ENCODE measurements around the gene MIPEP.

MIPEP gene

DNA sequence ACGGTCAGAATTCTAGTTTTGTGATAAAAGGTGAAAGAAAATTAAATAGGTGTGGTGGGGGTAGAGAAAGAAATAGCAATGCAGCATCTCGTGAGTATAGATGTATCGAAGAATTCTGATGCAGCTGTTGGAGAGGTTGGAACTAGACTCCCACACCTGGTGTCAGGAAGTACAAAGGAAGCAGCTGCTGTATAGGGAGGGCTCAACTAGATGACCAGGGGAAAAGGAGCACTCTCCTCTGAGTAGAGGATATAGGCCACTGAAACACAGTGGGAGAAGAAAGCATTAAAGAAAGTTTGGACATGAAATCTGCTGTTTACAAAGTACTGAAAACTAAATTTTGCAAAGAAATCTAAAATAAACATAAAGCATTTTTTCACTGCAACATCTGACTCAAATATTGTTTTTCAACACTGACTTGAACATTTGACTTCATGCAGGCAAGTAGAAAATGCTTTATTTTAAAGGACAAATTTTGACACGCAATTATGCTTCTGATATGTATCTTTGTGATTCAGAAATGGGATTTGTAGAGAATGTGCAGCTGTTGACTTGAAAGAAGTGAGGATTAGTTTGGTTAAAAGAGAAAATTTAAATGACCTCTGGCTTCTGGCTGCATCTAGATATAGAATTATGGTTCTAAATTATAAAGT lies 82.2 kb downstream of the MIPEP start:
- no peak for DNase-seq (ENCODE audit: low read depth)

DNA sequence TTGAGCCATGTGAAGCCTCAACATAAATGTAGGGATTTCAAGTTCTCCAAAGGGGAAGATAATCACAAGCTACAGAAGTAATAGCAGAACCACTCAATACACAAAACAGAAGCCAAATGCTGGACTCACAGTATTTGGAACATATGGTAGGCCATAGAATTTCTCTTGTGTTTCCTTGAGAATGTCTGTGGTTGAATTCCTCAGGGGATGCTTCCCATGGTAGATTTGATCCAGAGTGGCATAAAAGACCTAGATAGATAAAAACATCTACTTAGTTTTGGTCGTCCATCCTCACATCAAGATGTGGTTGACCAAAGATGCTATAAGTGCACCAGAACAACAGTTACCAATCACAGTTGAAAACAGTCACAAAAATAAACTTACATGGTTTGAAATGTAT lies 83.4 kb downstream of the MIPEP start:
- DNase-seq (ENCODE audit: low read depth): no peak
- TF ChIP-seq, protein P1, sequence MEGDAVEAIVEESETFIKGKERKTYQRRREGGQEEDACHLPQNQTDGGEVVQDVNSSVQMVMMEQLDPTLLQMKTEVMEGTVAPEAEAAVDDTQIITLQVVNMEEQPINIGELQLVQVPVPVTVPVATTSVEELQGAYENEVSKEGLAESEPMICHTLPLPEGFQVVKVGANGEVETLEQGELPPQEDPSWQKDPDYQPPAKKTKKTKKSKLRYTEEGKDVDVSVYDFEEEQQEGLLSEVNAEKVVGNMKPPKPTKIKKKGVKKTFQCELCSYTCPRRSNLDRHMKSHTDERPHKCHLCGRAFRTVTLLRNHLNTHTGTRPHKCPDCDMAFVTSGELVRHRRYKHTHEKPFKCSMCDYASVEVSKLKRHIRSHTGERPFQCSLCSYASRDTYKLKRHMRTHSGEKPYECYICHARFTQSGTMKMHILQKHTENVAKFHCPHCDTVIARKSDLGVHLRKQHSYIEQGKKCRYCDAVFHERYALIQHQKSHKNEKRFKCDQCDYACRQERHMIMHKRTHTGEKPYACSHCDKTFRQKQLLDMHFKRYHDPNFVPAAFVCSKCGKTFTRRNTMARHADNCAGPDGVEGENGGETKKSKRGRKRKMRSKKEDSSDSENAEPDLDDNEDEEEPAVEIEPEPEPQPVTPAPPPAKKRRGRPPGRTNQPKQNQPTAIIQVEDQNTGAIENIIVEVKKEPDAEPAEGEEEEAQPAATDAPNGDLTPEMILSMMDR (conservative IDR thresholded peaks at IDR 0.05; ENCODE audit: low read depth, low read length): no peak
- H3K4me3 ChIP-seq (ENCODE audit: low read length): no peak overlapping the region

More for the DNA sequence above, 82.2 kb downstream of the MIPEP start:
- H3K4me3 ChIP-seq (ENCODE audit: low read length): no peak overlapping the region
- TF ChIP-seq, protein P1 (conservative IDR thresholded peaks at IDR 0.05; ENCODE audit: low read depth, low read length): no peak

DNA sequence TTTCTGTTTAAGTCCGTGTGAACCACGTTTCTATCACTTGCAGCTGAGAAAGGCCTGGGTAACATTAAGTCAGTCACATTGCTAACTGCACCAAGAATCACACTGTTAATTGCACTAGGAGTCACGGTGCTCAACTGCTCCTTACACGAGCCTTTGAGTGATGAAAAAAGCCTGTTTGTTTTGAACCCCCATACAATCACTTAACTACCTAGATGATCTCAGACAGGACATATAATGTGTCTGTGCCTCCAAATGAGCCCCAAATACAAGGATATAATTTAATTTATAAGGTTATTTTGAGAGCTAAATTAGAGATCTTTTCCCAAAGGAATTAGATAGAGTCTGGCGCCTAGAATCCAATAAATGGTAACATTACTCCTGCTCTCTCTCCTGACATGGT lies 84.1 kb downstream of the MIPEP start:
- no peak overlapping the region for H3K4me3 ChIP-seq (ENCODE audit: low read length)
- DNase-seq (ENCODE audit: low read depth): no peak
- TF ChIP-seq, protein P1 (conservative IDR thresholded peaks at IDR 0.05; ENCODE audit: low read depth, low read length): no peak

DNA sequence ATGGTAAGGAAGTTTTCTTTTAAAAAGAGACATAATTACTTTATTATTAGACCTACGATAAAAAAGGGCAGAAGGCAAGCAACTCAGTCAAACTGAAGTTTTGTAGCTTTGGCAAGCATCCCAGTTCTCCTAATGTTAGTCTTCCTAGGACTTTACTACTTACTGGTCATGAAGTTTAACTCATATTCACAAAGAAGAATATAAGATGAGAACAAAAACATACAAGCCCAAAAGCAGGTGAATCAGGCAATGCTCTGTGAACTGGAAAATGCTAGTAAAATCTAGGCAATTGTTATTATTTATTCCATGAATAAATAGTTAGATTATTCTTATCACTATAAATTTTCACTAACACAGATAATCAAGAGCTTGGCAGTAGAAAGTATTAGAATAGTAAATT lies 85.0 kb downstream of the MIPEP start:
- TF ChIP-seq, protein P1 (conservative IDR thresholded peaks at IDR 0.05; ENCODE audit: low read depth, low read length): no peak
- H3K4me3 ChIP-seq (ENCODE audit: low read length): no peak overlapping the region

DNA sequence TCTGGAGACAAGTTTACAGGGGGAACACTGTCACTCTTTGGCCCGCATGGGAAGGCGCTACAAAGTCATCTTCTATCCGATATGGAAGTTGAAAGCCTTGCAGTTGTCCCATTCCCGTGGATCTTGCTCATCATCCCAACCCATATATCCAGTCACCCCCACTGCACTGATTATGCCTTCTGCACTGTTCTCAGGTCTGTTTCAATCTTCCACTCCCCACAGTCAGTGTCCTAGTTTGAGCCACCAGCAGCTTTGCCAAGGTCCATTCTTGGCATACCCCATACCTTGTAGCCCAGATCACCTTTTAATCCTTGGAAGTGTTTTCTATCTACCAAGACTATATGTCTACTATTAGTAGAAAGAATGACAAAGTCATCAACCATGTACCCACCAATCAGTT lies 88.1 kb downstream of the MIPEP start:
- no peak overlapping the region for H3K4me3 ChIP-seq (ENCODE audit: low read length)
- DNase-seq (ENCODE audit: low read depth): no peak
- TF ChIP-seq, protein P1 (conservative IDR thresholded peaks at IDR 0.05; ENCODE audit: low read depth, low read length): no peak

More for the DNA sequence above, 85.0 kb downstream of the MIPEP start:
- DNase-seq (ENCODE audit: low read depth): no peak

DNA sequence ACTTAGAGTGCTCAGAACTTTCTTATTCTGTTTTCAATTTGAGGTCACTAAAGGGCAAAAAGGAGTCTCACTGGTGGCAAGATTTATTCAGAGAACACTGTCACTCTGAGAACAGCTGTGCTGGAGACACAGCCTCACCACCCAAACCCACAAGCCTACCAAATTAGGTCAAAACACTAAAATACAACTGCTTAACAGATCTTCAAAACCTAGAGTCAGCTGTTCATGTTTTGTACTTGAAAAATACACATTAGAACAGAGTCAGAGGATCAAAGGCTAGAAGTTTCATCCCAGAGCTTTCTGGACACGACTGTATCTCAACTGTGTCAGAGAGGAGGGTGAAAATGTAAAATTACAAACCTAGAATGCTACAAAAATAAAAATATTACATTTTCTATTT lies 89.3 kb downstream of the MIPEP start:
- no peak overlapping the region for H3K4me3 ChIP-seq (ENCODE audit: low read length)
- no peak for DNase-seq (ENCODE audit: low read depth)
- TF ChIP-seq, protein P1 (conservative IDR thresholded peaks at IDR 0.05; ENCODE audit: low read depth, low read length): no peak

DNA sequence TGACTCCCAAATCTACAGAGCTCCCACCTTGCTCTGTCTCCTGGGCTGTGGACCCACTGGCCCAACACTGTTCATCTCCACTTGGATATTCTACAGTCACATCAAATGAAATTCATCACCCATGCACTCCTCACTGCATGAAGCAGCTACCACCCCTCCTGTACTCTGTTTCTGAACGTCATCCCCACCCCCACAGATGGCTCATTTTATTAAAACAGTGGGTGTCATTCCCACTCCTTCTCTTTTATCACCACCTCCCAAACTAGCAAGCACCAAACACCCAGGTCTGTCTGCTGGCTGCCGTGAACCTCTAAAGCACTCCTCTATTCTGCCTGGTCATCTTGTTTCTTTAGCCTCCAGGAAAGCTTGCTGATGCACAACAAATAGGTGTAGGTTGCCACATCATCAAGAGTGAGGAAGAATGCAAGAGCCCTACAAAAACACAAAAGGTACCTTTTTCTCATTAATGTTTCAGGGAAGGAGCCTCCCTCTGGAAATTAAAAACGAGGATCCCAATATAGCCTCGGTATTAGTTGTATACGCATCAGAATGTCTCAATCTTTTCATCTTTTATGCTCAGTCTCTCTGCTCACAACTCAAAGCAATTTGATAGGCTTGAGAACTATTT lies 91.8 kb downstream of the MIPEP start:
- no peak overlapping the region for H3K4me3 ChIP-seq (ENCODE audit: low read length)
- TF ChIP-seq, protein P1 (conservative IDR thresholded peaks at IDR 0.05; ENCODE audit: low read depth, low read length): no peak
- no peak for DNase-seq (ENCODE audit: low read depth)
